ENCODE measurements around the gene BCKDK.
"Not testable (repeated sequence)": the region's sequence is repeated elsewhere in the genome, so short reads cannot be mapped to it uniquely, and the experiment has no call there.

Gene BCKDK

GRCh38 chr16:31100876-31101641 is 7.1 kb upstream of the BCKDK start:
- not testable (repeated sequence) for DNase-seq

- DNase-seq = peak; percentile 82
Observed at GRCh38 chr16:31105677-31106213, 2.4 kb upstream of the BCKDK start.

GRCh38 chr16:31106509-31107464 is 1.4 kb upstream of the BCKDK start:
- no peak for DNase-seq

GRCh38 chr16:31107465-31107867 is 720 bp upstream of the BCKDK start:
- no peak for DNase-seq

GRCh38 chr16:31108794-31109558 is 790 bp downstream of the BCKDK start:
- DNase-seq = no peak

GRCh38 chr16:31109622-31110021 is 1.4 kb downstream of the BCKDK start:
- DNase-seq = no peak

- no peak for DNase-seq
Observed at GRCh38 chr16:31110106-31111034, 2.2 kb downstream of the BCKDK start.

GRCh38 chr16:31111881-31112466 is 3.8 kb downstream of the BCKDK start:
- no peak for DNase-seq

GRCh38 chr16:31112711-31113110 is 4.5 kb downstream of the BCKDK start:
- no peak for DNase-seq

GRCh38 chr16:31113121-31114120 is 5.2 kb downstream of the BCKDK start:
- DNase-seq = no peak

GRCh38 chr16:31114468-31114867 is 6.3 kb downstream of the BCKDK start:
- no peak for DNase-seq

GRCh38 chr16:31117384-31118222 is 9.4 kb downstream of the BCKDK start, which contains the start of gene KAT8:
Gene KAT8, plus strand, starts transcription at chr16:31117664. Its CDS starts 18 bp downstream, at chr16:31117682.
- peak; percentile 98 for DNase-seq

- DNase-seq = no peak
Observed at GRCh38 chr16:31118223-31119155, 10.3 kb downstream of the BCKDK start.

- no peak for DNase-seq
Observed at GRCh38 chr16:31120129-31120528, 11.9 kb downstream of the BCKDK start.

GRCh38 chr16:31125844-31126243 is 17.7 kb downstream of the BCKDK start:
- no peak for DNase-seq

- no peak for DNase-seq
Observed at GRCh38 chr16:31127182-31127581, 19.0 kb downstream of the BCKDK start.

- DNase-seq = no peak
Observed at GRCh38 chr16:31128711-31129567, 20.8 kb downstream of the BCKDK start.

All from retina (tissue), 1 donor.